Tibial artery (tissue), 4 donors: Measurements from ENCODE around the gene PDCD1.

Experiments
- DNase-seq, 2 donors: peaks; one replicate each; pipeline ENCODE4 v3.0.0-alpha.2; 2019
- H3K27ac ChIP-seq, 2 donors: fragments of 200-600 bp; sonication (generic) in 1 of 2; 1 replicate in 1 of 2; 2 replicates in 1 of 2; pipeline ENCODE4 v1.5.1; 2018 to 2019; ENCODE audit warnings: mild to moderate bottlenecking in 1 of 2
- H3K27me3 ChIP-seq, 2 donors: fragments of 200-600 bp; sonication (generic) in 1 of 2; one replicate each; pipeline versions ENCODE4 v1.5.1 to v1.6.0; 2016 to 2019
- H3K36me3 ChIP-seq, 3 donors: fragments of 200-600 bp; sonication (generic) in 2 of 3; one replicate each; pipeline ENCODE4 v1.5.1; 2016 to 2019; ENCODE audit warnings: mild to moderate bottlenecking in 2 of 3
- H3K4me1 ChIP-seq, 4 donors: fragments of 200-600 bp; sonication (generic) in 2 of 4; 1 replicate in 3 of 4; 2 replicates in 1 of 4; pipeline ENCODE4 v1.5.1; 2016 to 2019
- H3K4me3 ChIP-seq, 2 donors: fragments of 200-600 bp; sonication (generic) in 1 of 2; 1 replicate in 1 of 2; 2 replicates in 1 of 2; pipeline ENCODE4 v1.5.1; 2018 to 2019; ENCODE audit warnings: mild to moderate bottlenecking in 2 of 2
- H3K9me3 ChIP-seq, 3 donors: fragments of 200-600 bp; sonication (generic) in 1 of 3; one replicate each; pipeline ENCODE4 v1.5.1; 2016 to 2019
- intact Hi-C: fragments of 100-400 bp; cut with DNase I; formaldehyde crosslinking; loops from one replicate; pipeline ENCODE4 v1.15.0; 2023; ENCODE audit warnings: low total_unique reads
- TF ChIP-seq, protein P1 (sequence below), 2 experiments: fragments of 200-600 bp in 1 of 2; fragments of 450-650 bp in 1 of 2; IDR thresholded peaks; one replicate each; pipeline ENCODE4 v1.5.1; 2017 to 2019; ENCODE audit warnings: antibody characterized with exemption in 2 of 2, mild to moderate bottlenecking in 1 of 2, moderate library complexity in 1 of 2

PDCD1 gene

GRCh38 chr2:241851325-241852115, 7.2 kb downstream of the PDCD1 start:
- Histone ChIP-seq H3K36me3 (no peaks in the 10 kb centered on the region), H3K27me3 (peaks cover 0 to 53% of the 10 kb centered on the region in 2 donors), H3K9me3 (no peaks in the 10 kb centered on the region), H3K27ac (no peak overlapping the region), H3K4me1 (no peaks in the 10 kb centered on the region), H3K4me3 (no peak overlapping the region)
- TF ChIP-seq, protein P1, sequence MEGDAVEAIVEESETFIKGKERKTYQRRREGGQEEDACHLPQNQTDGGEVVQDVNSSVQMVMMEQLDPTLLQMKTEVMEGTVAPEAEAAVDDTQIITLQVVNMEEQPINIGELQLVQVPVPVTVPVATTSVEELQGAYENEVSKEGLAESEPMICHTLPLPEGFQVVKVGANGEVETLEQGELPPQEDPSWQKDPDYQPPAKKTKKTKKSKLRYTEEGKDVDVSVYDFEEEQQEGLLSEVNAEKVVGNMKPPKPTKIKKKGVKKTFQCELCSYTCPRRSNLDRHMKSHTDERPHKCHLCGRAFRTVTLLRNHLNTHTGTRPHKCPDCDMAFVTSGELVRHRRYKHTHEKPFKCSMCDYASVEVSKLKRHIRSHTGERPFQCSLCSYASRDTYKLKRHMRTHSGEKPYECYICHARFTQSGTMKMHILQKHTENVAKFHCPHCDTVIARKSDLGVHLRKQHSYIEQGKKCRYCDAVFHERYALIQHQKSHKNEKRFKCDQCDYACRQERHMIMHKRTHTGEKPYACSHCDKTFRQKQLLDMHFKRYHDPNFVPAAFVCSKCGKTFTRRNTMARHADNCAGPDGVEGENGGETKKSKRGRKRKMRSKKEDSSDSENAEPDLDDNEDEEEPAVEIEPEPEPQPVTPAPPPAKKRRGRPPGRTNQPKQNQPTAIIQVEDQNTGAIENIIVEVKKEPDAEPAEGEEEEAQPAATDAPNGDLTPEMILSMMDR (IDR thresholded peaks at IDR 0.05) = no peak
- intact Hi-C loops = no loop called here
- DNase-seq = no peak

GRCh38 chr2:241850544-241851324, 8.0 kb downstream of the PDCD1 start:
- H3K4me1 ChIP-seq = no peaks in the 10 kb centered on the region
- TF ChIP-seq, protein P1 (IDR thresholded peaks at IDR 0.05) = no peak
- no peak overlapping the region for H3K27ac ChIP-seq
- H3K9me3 ChIP-seq = no peaks in the 10 kb centered on the region
- H3K27me3 ChIP-seq = peaks cover 0 to 53% of the 10 kb centered on the region in 2 donors
- intact Hi-C loops = no loop called here
- no peak overlapping the region for H3K4me3 ChIP-seq
- no peaks in the 10 kb centered on the region for H3K36me3 ChIP-seq
- DNase-seq = no peak

DNA sequence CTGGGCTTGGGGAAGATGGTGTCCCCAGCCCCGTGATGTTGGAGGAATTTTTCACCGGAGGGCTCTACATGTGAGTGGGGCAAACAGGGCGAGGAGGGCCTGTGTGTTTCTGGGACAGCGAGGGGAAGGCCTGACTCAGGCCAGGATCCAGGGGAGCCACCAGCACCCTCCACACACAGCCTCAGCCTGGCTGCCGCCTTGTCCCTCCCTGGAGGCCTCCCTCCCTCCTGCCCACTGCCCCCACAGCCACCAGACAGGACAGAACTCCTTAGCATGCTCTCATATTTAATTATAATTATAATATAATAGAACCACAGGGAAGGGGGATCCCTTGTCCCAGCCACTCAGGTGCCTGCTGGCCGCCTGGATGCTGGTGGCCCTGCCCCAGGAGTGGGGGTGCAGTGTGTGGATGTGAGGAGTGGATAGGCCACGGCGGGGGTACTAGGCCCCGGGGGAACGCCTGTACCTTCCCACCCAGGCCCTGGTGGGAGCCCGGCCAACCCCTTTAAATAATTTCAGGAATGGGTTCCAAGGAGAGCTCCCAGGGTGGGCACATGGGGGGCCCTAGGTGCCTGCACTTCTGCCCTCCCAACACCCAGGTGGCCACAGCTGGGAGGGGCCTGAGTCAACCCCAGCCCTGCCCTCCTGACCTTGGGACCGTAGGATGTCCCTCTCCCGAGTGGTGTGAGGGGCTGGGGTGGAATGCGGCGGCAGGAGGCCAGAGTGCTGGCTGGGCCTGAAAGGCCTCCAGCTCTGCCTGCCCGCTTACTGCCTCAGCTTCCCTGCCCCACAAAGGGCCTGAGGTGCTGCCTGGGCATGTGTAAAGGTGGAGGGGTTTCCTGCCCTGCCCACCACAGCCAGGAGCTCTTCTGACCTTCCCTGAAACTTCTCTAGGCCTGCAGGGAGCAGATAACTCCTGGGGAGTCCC, 8.8 kb downstream of the PDCD1 start:
- intact Hi-C loops = no loop called here
- Histone ChIP-seq H3K4me3 (no peak overlapping the region), H3K9me3 (no peaks in the 10 kb centered on the region), H3K27me3 (peaks cover 0 to 46% of the 10 kb centered on the region in 2 donors), H3K36me3 (no peaks in the 10 kb centered on the region), H3K4me1 (peaks cover 0 to 4% (median 3%) of the 10 kb centered on the region in 4 donors), H3K27ac (no peak overlapping the region)
- TF ChIP-seq, protein P1 (IDR thresholded peaks at IDR 0.05) = no peak
- DNase-seq = no peak

- DNase-seq = no peak
- no peaks in the 10 kb centered on the region for H3K9me3 ChIP-seq
- H3K4me1 ChIP-seq = peaks cover 0 to 13% (median 9%) of the 10 kb centered on the region in 4 donors
- H3K27ac ChIP-seq = no peak overlapping the region
- intact Hi-C loops = no loop called here
- TF ChIP-seq, protein P1 (IDR thresholded peaks at IDR 0.05) = no peak
- H3K36me3 ChIP-seq = no peaks in the 10 kb centered on the region
- peaks cover 0 to 40% of the 10 kb centered on the region in 2 donors for H3K27me3 ChIP-seq
- H3K4me3 ChIP-seq = no peak overlapping the region
Observed at GRCh38 chr2:241848761-241849615, 9.7 kb downstream of the PDCD1 start.
